Measurements from ENCODE around the gene GLDC. TPM values are rescaled to one million over a fixed set of nuclear protein-coding genes. Genes with fewer than 3 reads are reported as not detected.

Gene GLDC
- total and polyA plus RNA-seq, 10 of the 15 experiments (the other 5 are each of a cell fraction or from before 2014, with no cell fraction given) = 33.1 to 165 (median 114) TPM

GRCh38 chr9:6645355-6646292 is at the start of gene GLDC (continued):
- TF ChIP-seq ZNF687 (IDR thresholded peaks at IDR 0.05) = no peak
- TF ChIP-seq NFIC (IDR thresholded peaks at IDR 0.05; ENCODE audit: low read depth, low read length) = no peak
- TF ChIP-seq SMAD1 (IDR thresholded peaks at IDR 0.05; ENCODE audit: low read depth, partially characterized antibody) = no peak
- TF ChIP-seq RFX5 (IDR thresholded peaks at IDR 0.05; ENCODE audit: low read depth, low read length) = no peak
- TF ChIP-seq, protein P1, sequence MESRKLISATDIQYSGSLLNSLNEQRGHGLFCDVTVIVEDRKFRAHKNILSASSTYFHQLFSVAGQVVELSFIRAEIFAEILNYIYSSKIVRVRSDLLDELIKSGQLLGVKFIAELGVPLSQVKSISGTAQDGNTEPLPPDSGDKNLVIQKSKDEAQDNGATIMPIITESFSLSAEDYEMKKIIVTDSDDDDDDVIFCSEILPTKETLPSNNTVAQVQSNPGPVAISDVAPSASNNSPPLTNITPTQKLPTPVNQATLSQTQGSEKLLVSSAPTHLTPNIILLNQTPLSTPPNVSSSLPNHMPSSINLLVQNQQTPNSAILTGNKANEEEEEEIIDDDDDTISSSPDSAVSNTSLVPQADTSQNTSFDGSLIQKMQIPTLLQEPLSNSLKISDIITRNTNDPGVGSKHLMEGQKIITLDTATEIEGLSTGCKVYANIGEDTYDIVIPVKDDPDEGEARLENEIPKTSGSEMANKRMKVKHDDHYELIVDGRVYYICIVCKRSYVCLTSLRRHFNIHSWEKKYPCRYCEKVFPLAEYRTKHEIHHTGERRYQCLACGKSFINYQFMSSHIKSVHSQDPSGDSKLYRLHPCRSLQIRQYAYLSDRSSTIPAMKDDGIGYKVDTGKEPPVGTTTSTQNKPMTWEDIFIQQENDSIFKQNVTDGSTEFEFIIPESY (IDR thresholded peaks at IDR 0.05) = no peak

All from GM12878 (cell line).